ENCODE data around the gene RPA1.

DNA sequence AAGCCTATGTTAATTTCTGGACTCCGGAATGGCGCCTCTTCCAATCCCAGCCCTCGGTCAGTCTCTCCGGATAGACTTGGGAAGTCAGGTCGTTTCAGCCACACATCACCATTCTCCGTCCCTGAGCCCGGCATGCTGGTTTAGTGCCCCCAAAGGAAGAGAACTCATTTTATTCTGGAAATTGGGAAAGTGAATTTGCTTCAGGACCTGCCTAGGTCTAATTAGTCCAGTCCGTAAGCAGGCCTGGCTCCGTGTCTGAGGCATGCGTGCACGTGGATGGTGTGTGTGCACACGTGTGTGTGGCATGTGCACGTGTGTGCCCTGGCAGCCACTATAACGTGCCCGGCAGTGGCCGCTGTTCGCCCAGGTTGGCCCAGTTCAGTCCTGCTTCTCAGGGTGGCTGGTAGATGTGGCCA is 77.4 kb downstream of the RPA1 start:
- no peak for TF ChIP-seq POLR2A (IDR thresholded peaks at IDR 0.05; ENCODE audit: low read depth, low read length)
- TF ChIP-seq RAD21 (IDR thresholded peaks at IDR 0.05; ENCODE audit: low read length), result no peak
- TF ChIP-seq, protein P1, sequence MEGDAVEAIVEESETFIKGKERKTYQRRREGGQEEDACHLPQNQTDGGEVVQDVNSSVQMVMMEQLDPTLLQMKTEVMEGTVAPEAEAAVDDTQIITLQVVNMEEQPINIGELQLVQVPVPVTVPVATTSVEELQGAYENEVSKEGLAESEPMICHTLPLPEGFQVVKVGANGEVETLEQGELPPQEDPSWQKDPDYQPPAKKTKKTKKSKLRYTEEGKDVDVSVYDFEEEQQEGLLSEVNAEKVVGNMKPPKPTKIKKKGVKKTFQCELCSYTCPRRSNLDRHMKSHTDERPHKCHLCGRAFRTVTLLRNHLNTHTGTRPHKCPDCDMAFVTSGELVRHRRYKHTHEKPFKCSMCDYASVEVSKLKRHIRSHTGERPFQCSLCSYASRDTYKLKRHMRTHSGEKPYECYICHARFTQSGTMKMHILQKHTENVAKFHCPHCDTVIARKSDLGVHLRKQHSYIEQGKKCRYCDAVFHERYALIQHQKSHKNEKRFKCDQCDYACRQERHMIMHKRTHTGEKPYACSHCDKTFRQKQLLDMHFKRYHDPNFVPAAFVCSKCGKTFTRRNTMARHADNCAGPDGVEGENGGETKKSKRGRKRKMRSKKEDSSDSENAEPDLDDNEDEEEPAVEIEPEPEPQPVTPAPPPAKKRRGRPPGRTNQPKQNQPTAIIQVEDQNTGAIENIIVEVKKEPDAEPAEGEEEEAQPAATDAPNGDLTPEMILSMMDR (conservative IDR thresholded peaks at IDR 0.05; ENCODE audit: low read depth, low read length), result no peak
- no peak for TF ChIP-seq SMC3 (IDR thresholded peaks at IDR 0.05; ENCODE audit: low read depth, low read length)
- no peak for TF ChIP-seq MAZ (IDR thresholded peaks at IDR 0.05; ENCODE audit: borderline replicate concordance, low read depth, low read length)
- TF ChIP-seq, protein P2, sequence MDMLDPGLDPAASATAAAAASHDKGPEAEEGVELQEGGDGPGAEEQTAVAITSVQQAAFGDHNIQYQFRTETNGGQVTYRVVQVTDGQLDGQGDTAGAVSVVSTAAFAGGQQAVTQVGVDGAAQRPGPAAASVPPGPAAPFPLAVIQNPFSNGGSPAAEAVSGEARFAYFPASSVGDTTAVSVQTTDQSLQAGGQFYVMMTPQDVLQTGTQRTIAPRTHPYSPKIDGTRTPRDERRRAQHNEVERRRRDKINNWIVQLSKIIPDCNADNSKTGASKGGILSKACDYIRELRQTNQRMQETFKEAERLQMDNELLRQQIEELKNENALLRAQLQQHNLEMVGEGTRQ (IDR thresholded peaks at IDR 0.05; ENCODE audit: low read depth, low read length), result no peak
- TF ChIP-seq, protein P3, sequence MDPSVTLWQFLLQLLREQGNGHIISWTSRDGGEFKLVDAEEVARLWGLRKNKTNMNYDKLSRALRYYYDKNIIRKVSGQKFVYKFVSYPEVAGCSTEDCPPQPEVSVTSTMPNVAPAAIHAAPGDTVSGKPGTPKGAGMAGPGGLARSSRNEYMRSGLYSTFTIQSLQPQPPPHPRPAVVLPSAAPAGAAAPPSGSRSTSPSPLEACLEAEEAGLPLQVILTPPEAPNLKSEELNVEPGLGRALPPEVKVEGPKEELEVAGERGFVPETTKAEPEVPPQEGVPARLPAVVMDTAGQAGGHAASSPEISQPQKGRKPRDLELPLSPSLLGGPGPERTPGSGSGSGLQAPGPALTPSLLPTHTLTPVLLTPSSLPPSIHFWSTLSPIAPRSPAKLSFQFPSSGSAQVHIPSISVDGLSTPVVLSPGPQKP (IDR thresholded peaks at IDR 0.05; ENCODE audit: borderline replicate concordance, low read depth, low read length), result no peak
- no peak for TF ChIP-seq RCOR1 (IDR thresholded peaks at IDR 0.05; ENCODE audit: insufficient replicate concordance, low read length)

All from IMR-90 (cell line).